D721Med (cell line): Measurements from ENCODE around the gene POU3F1.

ENCODE experiments used
- DNase-seq: peaks from one replicate; pipeline ENCODE4 v3.0.0; 2011; ENCODE audit warnings: low spot score; ENCODE audit not compliant: insufficient read length
- FAIRE-seq: peaks from 2 replicates; lab custom pipeline; 2011; peaks lifted over from hg19 to GRCh38; lab: Jason Lieb, UNC
- TF ChIP-seq, protein P1 (sequence below): IDR thresholded peaks from 2 replicates; pipeline ENCODE4 v1.5.1; 2012; ENCODE audit warnings: mild to moderate bottlenecking, control low read depth; ENCODE audit not compliant: insufficient read depth; ENCODE audit errors: missing control alignments

Gene POU3F1

DNA sequence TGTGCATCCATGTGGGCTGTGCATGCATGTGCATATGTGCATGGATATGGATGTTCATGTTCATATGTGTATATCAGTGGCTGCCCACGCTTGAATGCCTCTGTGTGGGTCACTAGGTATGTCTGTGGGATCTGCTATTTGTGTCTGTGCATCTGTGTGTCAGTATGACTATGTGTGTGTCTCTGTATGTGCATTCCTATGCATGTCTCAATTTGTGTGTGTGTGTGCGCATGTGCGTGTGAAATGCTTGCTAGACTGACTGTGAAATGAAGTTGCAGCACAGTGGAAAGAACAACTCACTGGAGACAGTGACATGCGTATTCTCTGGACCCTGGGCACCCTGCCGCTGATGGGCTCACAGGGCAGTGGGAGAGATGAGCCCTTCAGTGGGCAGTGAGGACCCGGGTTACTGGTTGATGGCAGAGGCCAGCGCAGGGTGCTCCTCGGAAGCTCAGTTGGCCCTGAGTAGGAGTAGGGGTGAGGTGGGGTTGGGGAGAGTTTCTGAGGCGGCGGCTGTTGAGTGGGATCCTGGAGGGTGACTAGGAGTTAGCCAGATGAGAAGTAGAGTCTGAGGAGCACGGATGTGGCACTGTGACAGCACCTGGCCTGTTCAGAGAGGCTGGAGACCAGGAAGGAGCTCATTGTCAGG is 43.2 kb upstream of the POU3F1 start:
- DNase-seq = no peak
- TF ChIP-seq, protein P1, sequence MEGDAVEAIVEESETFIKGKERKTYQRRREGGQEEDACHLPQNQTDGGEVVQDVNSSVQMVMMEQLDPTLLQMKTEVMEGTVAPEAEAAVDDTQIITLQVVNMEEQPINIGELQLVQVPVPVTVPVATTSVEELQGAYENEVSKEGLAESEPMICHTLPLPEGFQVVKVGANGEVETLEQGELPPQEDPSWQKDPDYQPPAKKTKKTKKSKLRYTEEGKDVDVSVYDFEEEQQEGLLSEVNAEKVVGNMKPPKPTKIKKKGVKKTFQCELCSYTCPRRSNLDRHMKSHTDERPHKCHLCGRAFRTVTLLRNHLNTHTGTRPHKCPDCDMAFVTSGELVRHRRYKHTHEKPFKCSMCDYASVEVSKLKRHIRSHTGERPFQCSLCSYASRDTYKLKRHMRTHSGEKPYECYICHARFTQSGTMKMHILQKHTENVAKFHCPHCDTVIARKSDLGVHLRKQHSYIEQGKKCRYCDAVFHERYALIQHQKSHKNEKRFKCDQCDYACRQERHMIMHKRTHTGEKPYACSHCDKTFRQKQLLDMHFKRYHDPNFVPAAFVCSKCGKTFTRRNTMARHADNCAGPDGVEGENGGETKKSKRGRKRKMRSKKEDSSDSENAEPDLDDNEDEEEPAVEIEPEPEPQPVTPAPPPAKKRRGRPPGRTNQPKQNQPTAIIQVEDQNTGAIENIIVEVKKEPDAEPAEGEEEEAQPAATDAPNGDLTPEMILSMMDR = no peak
- FAIRE-seq = no peak

DNA sequence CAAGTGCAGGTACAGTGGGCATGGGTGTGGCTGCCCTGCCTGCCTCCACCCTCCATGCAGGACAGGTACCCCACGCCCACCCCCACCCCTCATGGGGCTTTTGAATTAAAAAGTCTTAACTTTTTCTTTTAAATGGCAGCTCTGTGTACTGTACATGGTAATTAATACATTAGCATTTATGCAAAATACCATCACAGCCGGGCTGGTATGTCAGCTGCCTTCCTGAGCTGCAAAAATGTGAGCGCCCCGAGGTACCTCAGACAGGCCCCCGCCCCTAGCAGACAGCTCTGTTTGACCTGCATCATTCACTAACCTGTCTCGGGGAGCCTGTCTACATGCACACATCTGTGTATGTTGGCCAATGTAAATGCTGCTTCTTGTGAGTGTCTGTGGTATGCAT is 42.2 kb upstream of the POU3F1 start:
- TF ChIP-seq, protein P1 = no peak
- FAIRE-seq = no peak
- no peak for DNase-seq

DNA sequence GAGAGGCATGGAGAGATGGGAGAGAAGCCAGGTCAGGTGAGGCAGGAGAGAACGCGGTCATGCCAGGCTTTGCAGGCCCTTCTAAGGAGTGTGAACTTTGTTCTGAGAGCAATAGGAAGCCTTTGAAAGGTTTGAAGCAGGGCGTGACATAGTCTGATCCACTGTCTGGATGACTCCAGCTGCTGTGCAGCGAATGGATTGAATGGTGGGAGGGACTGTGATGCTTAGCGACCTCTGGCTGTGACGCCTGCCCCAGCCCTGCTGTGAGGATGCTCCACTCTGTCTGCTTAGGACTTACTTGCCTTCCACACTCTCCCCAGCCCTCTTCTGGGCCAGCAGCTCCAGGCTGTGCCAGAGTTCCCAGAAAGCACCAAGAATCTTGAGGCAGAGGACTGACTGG is 41.8 kb upstream of the POU3F1 start:
- no peak for FAIRE-seq
- no peak for DNase-seq
- TF ChIP-seq, protein P1 = no peak

DNA sequence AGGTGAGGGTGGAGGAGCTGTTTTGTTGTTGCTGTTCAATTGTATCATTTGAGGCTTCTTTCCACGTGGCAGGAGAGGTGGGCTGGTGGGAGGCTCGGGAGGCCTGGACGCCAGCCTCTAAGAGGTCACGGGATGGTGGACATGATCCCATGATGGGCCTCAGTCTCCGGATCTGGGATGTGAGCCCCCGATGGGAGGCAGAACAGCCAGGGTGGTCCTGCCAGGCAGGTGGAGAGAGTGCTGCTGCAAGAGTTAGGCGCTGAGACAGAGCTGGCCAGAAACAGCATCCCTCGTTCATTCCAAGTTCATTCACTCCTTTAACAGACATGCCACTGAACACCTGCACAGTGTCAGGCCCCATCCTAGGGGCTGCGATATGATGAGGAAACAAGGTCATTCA is 41.1 kb upstream of the POU3F1 start:
- DNase-seq = no peak
- FAIRE-seq = no peak
- TF ChIP-seq, protein P1 = no peak

DNA sequence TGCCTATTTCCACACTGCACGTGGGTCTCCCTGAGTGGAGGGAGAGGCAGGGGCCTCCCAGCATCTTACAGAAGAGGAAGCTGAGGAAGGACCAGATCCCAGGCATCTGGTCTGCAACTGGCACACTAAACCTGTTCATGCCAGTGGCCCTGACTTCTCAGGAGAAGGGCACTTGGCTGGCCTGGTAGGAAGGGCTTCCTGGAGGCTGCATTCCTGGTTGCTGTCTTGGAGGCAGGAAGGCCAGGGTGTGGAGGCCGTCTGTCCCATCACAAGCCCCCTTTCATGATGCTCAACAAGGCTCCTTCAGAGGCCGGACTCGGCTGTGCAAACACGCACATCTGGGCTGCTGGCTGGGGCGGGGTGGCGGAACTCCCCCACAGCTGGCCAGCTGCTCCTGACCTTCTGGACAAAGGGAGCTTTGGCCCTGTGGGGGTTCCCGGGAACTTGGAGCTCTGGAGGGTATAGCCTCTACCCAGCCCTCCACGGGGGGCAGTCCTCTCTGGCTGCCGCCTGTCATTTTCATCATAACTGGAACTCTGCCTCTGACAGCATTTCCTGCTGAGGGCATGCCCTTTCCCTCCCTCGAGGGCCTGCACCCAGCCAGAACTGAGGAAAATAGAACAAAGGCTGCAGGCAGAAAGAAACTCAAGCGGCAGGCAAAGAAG is 39.2 kb upstream of the POU3F1 start:
- no peak for FAIRE-seq
- no peak for DNase-seq
- TF ChIP-seq, protein P1 = no peak

DNA sequence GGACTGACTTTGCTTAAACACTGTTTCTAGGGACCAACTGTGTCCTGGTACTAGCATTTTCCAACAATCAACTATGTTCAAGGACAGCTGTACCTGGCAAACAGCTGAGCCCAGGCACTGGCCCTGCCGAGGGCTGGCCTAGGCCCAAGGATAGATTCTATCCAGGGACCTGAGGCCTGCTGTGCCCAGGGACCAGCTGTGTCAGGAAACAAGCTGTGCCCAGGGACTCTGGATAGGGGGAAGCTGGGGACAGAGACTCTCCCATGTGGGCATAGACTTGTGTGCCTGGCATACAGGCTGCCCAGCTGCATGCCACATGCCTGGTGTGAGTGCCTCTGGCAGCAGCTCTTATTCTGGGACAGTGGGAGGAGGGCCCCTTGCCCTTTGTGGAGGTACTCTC is 38.1 kb upstream of the POU3F1 start:
- TF ChIP-seq, protein P1 = no peak
- DNase-seq = no peak
- FAIRE-seq = no peak

DNA sequence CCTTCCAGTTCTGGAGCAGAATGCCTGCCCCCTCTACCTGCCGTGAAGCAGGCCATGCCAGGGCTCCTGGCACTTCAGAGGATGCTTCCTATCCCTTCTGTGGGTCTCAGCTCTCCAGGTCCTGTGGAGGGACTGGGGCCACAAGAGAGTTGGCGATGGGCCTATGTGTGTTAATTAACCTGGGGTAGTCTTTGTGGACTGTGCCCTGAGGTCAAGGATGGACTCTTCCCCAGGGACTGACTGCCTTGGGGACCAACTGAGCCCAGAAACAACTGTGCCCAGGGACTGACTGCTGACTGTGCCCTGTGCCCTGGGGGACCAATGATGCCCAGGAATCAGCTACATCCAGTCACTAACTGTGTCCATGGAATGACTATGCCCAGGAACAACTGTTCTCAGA is 37.5 kb upstream of the POU3F1 start:
- no peak for FAIRE-seq
- DNase-seq = no peak
- TF ChIP-seq, protein P1 = no peak
